ENCODE data around the gene KRT86. TPM values are rescaled to one million over a fixed set of nuclear protein-coding genes. Genes with fewer than 3 reads are reported as not detected.
"Not testable (repeated sequence)": the region's sequence is repeated elsewhere in the genome, so short reads cannot be mapped to it uniquely, and the experiment has no call there.

KRT86 gene
- total and polyA plus RNA-seq, 4 donors: 0.10 to 0.73 (median 0.38) TPM

- no peak for DNase-seq (ENCODE audit: low read depth in 4 of 6, low spot score in 6 of 6)
- 62% methylated on average over 2 of the region's 4 CpGs for WGBS (ENCODE audit: insufficient coverage)
- no peaks in the 10 kb centered on the region for H3K9me3 ChIP-seq (ENCODE audit: control insufficient read depth, insufficient read depth, low read length)
- H3K27me3 ChIP-seq (ENCODE audit: control insufficient read depth, insufficient read depth, low read length): peaks cover 7% of the 10 kb centered on the region
- no peaks in the 10 kb centered on the region for H3K36me3 ChIP-seq (ENCODE audit: control insufficient read depth, insufficient read depth, low read length)
- H3K4me1 ChIP-seq (ENCODE audit: control insufficient read depth, insufficient read depth, low read length): peaks cover 14% of the 10 kb centered on the region
- no peak overlapping the region for H3K4me3 ChIP-seq (ENCODE audit: low read depth, low read length)
- no peak overlapping the region for H3K27ac ChIP-seq (ENCODE audit: low read depth, low read length)
Measured at GRCh38 chr12:52312086-52312485, 37.6 kb downstream of the KRT86 start.

- no peaks in the 10 kb centered on the region for H3K27me3 ChIP-seq (ENCODE audit: control insufficient read depth, insufficient read depth, low read length)
- H3K27ac ChIP-seq (ENCODE audit: low read depth, low read length): no peak overlapping the region
- H3K9me3 ChIP-seq (ENCODE audit: control insufficient read depth, insufficient read depth, low read length): no peaks in the 10 kb centered on the region
- H3K4me1 ChIP-seq (ENCODE audit: control insufficient read depth, insufficient read depth, low read length): peaks cover 7% of the 10 kb centered on the region
- WGBS (ENCODE audit: insufficient coverage): 73% methylated on average over 3 of the region's 3 CpGs
- H3K4me3 ChIP-seq (ENCODE audit: low read depth, low read length): no peak overlapping the region
- H3K36me3 ChIP-seq (ENCODE audit: control insufficient read depth, insufficient read depth, low read length): no peaks in the 10 kb centered on the region
- DNase-seq (ENCODE audit: low read depth in 4 of 6, low spot score in 6 of 6): no peak
Measured at GRCh38 chr12:52313461-52313860, 39.0 kb downstream of the KRT86 start.

- Histone ChIP-seq H3K4me3 (ENCODE audit: low read depth, low read length) (no peak overlapping the region), H3K36me3 (ENCODE audit: control insufficient read depth, insufficient read depth, low read length) (no peaks in the 10 kb centered on the region), H3K27me3 (ENCODE audit: control insufficient read depth, insufficient read depth, low read length) (no peaks in the 10 kb centered on the region), H3K9me3 (ENCODE audit: control insufficient read depth, insufficient read depth, low read length) (no peaks in the 10 kb centered on the region), H3K27ac (ENCODE audit: low read depth, low read length) (no peak overlapping the region), H3K4me1 (ENCODE audit: control insufficient read depth, insufficient read depth, low read length) (peaks cover 2% of the 10 kb centered on the region)
- DNase-seq (ENCODE audit: low read depth in 4 of 6, low spot score in 6 of 6): no peak
- 84% methylated on average over 7 of the region's 9 CpGs for WGBS (ENCODE audit: insufficient coverage)
Measured at GRCh38 chr12:52313926-52314325, 39.5 kb downstream of the KRT86 start.

- Histone ChIP-seq H3K4me1 (ENCODE audit: control insufficient read depth, insufficient read depth, low read length) (no peaks in the 10 kb centered on the region), H3K4me3 (ENCODE audit: low read depth, low read length) (no peak overlapping the region), H3K9me3 (ENCODE audit: control insufficient read depth, insufficient read depth, low read length) (no peaks in the 10 kb centered on the region), H3K27ac (ENCODE audit: low read depth, low read length) (no peak overlapping the region), H3K27me3 (ENCODE audit: control insufficient read depth, insufficient read depth, low read length) (no peaks in the 10 kb centered on the region), H3K36me3 (ENCODE audit: control insufficient read depth, insufficient read depth, low read length) (no peaks in the 10 kb centered on the region)
- WGBS (ENCODE audit: insufficient coverage): 73% methylated on average over 12 of the region's 13 CpGs
- DNase-seq (ENCODE audit: low read depth in 4 of 6, low spot score in 6 of 6): no peak
Measured at GRCh38 chr12:52314511-52314910, 40.1 kb downstream of the KRT86 start.

- 33% methylated on average over 4 of the region's 9 CpGs for WGBS (ENCODE audit: insufficient coverage)
- H3K36me3 ChIP-seq (ENCODE audit: control insufficient read depth, insufficient read depth, low read length); H3K4me1 ChIP-seq (ENCODE audit: control insufficient read depth, insufficient read depth, low read length); H3K27ac ChIP-seq (ENCODE audit: low read depth, low read length); H3K27me3 ChIP-seq (ENCODE audit: control insufficient read depth, insufficient read depth, low read length); H3K4me3 ChIP-seq (ENCODE audit: low read depth, low read length); H3K9me3 ChIP-seq (ENCODE audit: control insufficient read depth, insufficient read depth, low read length); DNase-seq (ENCODE audit: low read depth in 4 of 6, low spot score in 6 of 6): not testable (repeated sequence)
Measured at GRCh38 chr12:52315721-52316120, 41.3 kb downstream of the KRT86 start.

GRCh38 chr12:52316290-52316689 is 41.8 kb downstream of the KRT86 start:
- peaks cover 3% of the 10 kb centered on the region for H3K4me1 ChIP-seq (ENCODE audit: control insufficient read depth, insufficient read depth, low read length)
- no peak overlapping the region for H3K4me3 ChIP-seq (ENCODE audit: low read depth, low read length)
- no peak for DNase-seq (ENCODE audit: low read depth in 4 of 6, low spot score in 6 of 6)
- no peaks in the 10 kb centered on the region for H3K27me3 ChIP-seq (ENCODE audit: control insufficient read depth, insufficient read depth, low read length)
- no peaks in the 10 kb centered on the region for H3K36me3 ChIP-seq (ENCODE audit: control insufficient read depth, insufficient read depth, low read length)
- H3K9me3 ChIP-seq (ENCODE audit: control insufficient read depth, insufficient read depth, low read length): no peaks in the 10 kb centered on the region
- WGBS (ENCODE audit: insufficient coverage): 96% methylated on average over 9 of the region's 9 CpGs
- H3K27ac ChIP-seq (ENCODE audit: low read depth, low read length): no peak overlapping the region

GRCh38 chr12:52316701-52317100 is 42.3 kb downstream of the KRT86 start:
- no peak for DNase-seq (ENCODE audit: low read depth in 4 of 6, low spot score in 6 of 6)
- Histone ChIP-seq H3K4me1 (ENCODE audit: control insufficient read depth, insufficient read depth, low read length) (peaks cover 7% of the 10 kb centered on the region), H3K27me3 (ENCODE audit: control insufficient read depth, insufficient read depth, low read length) (no peaks in the 10 kb centered on the region), H3K9me3 (ENCODE audit: control insufficient read depth, insufficient read depth, low read length) (no peaks in the 10 kb centered on the region), H3K27ac (ENCODE audit: low read depth, low read length) (no peak overlapping the region), H3K36me3 (ENCODE audit: control insufficient read depth, insufficient read depth, low read length) (no peaks in the 10 kb centered on the region), H3K4me3 (ENCODE audit: low read depth, low read length) (no peak overlapping the region)
- 95% methylated on average over 9 of the region's 11 CpGs for WGBS (ENCODE audit: insufficient coverage)

GRCh38 chr12:52317468-52318052 is 43.1 kb downstream of the KRT86 start:
- Histone ChIP-seq H3K9me3 (ENCODE audit: control insufficient read depth, insufficient read depth, low read length) (no peaks in the 10 kb centered on the region), H3K36me3 (ENCODE audit: control insufficient read depth, insufficient read depth, low read length) (no peaks in the 10 kb centered on the region), H3K4me1 (ENCODE audit: control insufficient read depth, insufficient read depth, low read length) (peaks cover 7% of the 10 kb centered on the region), H3K27ac (ENCODE audit: low read depth, low read length) (no peak overlapping the region), H3K27me3 (ENCODE audit: control insufficient read depth, insufficient read depth, low read length) (no peaks in the 10 kb centered on the region), H3K4me3 (ENCODE audit: low read depth, low read length) (no peak overlapping the region)
- DNase-seq (ENCODE audit: low read depth in 4 of 6, low spot score in 6 of 6): no peak
- 99% methylated on average over 10 of the region's 12 CpGs for WGBS (ENCODE audit: insufficient coverage)

GRCh38 chr12:52318241-52318990 is 44.0 kb downstream of the KRT86 start:
- Histone ChIP-seq H3K27ac (ENCODE audit: low read depth, low read length) (no peak overlapping the region), H3K4me3 (ENCODE audit: low read depth, low read length) (no peak overlapping the region), H3K4me1 (ENCODE audit: control insufficient read depth, insufficient read depth, low read length) (peaks cover 8% of the 10 kb centered on the region), H3K27me3 (ENCODE audit: control insufficient read depth, insufficient read depth, low read length) (no peaks in the 10 kb centered on the region), H3K36me3 (ENCODE audit: control insufficient read depth, insufficient read depth, low read length) (no peaks in the 10 kb centered on the region), H3K9me3 (ENCODE audit: control insufficient read depth, insufficient read depth, low read length) (no peaks in the 10 kb centered on the region)
- 87% methylated on average over 5 of the region's 11 CpGs for WGBS (ENCODE audit: insufficient coverage)
- no peak for DNase-seq (ENCODE audit: low read depth in 4 of 6, low spot score in 6 of 6)

GRCh38 chr12:52319097-52319496 is 44.7 kb downstream of the KRT86 start:
- WGBS (ENCODE audit: insufficient coverage): 68% methylated on average over 11 of the region's 11 CpGs
- Histone ChIP-seq H3K4me1 (ENCODE audit: control insufficient read depth, insufficient read depth, low read length) (peaks cover 14% of the 10 kb centered on the region), H3K9me3 (ENCODE audit: control insufficient read depth, insufficient read depth, low read length) (no peaks in the 10 kb centered on the region), H3K27me3 (ENCODE audit: control insufficient read depth, insufficient read depth, low read length) (no peaks in the 10 kb centered on the region), H3K4me3 (ENCODE audit: low read depth, low read length) (no peak overlapping the region), H3K36me3 (ENCODE audit: control insufficient read depth, insufficient read depth, low read length) (no peaks in the 10 kb centered on the region), H3K27ac (ENCODE audit: low read depth, low read length) (no peak overlapping the region)
- DNase-seq (ENCODE audit: low read depth in 4 of 6, low spot score in 6 of 6): no peak
